Aorta (tissue), 5 donors: ENCODE measurements around the gene OR2T27. TPM values are rescaled to one million over a fixed set of nuclear protein-coding genes. Genes with fewer than 3 reads are reported as not detected.

ENCODE experiments used
- ATAC-seq: fragments of 200-7000 bp; cut with Tn5 transposase; one replicate; pipeline ENCODE4 v1.9.1; 2022; ENCODE audit warnings: moderate library complexity; ENCODE audit not compliant: low FRiP score
- DNase-seq, 2 donors: peaks; one replicate each; pipeline ENCODE4 v3.0.0-alpha.2; 2020
- H3K27ac ChIP-seq, 2 donors: one replicate each; pipeline ENCODE4 v1.5.1; 2013; ENCODE audit warnings: low read length in 2 of 2, mild to moderate bottlenecking in 2 of 2, moderate library complexity in 2 of 2, control low read depth in 1 of 2, inconsistent platforms in 1 of 2, low read depth in 1 of 2
- H3K27me3 ChIP-seq, 2 donors: one replicate each; pipeline ENCODE4 v1.6.1; 2013; ENCODE audit warnings: control low read depth in 1 of 2, low read length in 1 of 2, mild to moderate bottlenecking in 1 of 2, moderate library complexity in 1 of 2; ENCODE audit not compliant: insufficient read depth in 2 of 2, control insufficient read depth in 1 of 2
- H3K36me3 ChIP-seq, 2 donors: one replicate each; pipeline ENCODE4 v1.6.1; 2013; ENCODE audit warnings: control low read depth in 1 of 2, low read length in 1 of 2, mild to moderate bottlenecking in 1 of 2; ENCODE audit not compliant: insufficient read depth in 2 of 2, control insufficient read depth in 1 of 2
- H3K4me1 ChIP-seq, 2 donors: one replicate each; pipeline ENCODE4 v1.6.1; 2013; ENCODE audit warnings: low read length in 2 of 2, control low read depth in 1 of 2, mild to moderate bottlenecking in 1 of 2, moderate library complexity in 1 of 2; ENCODE audit not compliant: insufficient read depth in 2 of 2, control insufficient read depth in 1 of 2
- H3K4me3 ChIP-seq, 2 donors: one replicate each; pipeline ENCODE4 v1.5.1; 2013; ENCODE audit warnings: low read length in 2 of 2, control low read depth in 1 of 2, mild to moderate bottlenecking in 1 of 2
- H3K9me3 ChIP-seq: one replicate; pipeline ENCODE4 v1.6.1; 2013; ENCODE audit warnings: mild to moderate bottlenecking, low read length; ENCODE audit not compliant: control insufficient read depth
- WGBS, 2 donors: extraction: QIAGEN DNeasy Blood & Tissue Kit; methylation state at CpG; one replicate each; pipeline ENCODE4 v1.1.7; 2013; 5-methylcytosine and 5-hydroxymethylcytosine counted together
- intact Hi-C, 2 donors: fragments of 100-400 bp; cut with DNase I; formaldehyde crosslinking; loops; one replicate each; pipeline versions ENCODE4 v1.14.2 to v1.15.0; 2022
- polyA plus RNA-seq, 2 donors: library from polyadenylated mRNA; stranded (reverse); fragments of 200-250 nt; gene quantifications; one replicate each; pipeline ENCODE4 v1.2.3, GENCODE V29; 2013
- total RNA-seq, 2 donors: library from RNA; stranded (reverse); fragmentation: NEBNext Ultra II Directional; extraction: Animal tissue kit (Norgen Biotek cat#: 25700); gene quantifications; one replicate each; pipeline ENCODE4 v1.2.1, GENCODE V29; 2021
- donor health status: healthy with polysubstance abuse.
- donor health status: Bipolar disorder and iron deficiency.
- donor health status: DM: no; HTN: no; CAD: no.
- donor health status: DM: no; HTN: no; CAD: no.
- donor health status: DM: yes; HTN: yes; CAD: no.

The OR2T27 gene
- total and polyA plus RNA-seq, 4 donors: not detected

DNA sequence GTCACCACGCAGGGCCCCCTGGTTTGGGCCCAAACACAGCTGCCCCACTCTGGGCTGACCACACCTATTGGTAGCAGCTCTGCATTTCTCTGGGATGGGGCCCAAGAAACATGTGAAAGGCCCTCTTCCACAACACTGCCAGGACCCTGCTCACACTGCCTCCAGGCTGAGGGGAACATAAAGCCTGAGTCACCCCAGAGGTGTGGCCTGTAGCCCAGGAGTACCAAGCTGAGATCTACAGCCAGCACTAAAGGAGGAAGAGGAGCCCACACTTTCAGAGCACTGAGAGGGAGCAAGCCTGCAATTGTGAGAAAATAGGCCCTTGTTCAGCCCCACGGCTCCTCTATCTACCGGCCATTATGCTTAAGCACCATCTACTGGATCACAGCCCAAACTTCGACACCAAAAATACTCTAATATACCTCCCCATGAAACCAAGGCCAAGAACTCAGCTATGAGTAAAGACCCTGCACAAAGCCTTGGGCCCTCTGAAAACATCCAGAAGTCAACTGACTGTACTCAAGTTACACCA, 43.4 kb downstream of the OR2T27 start:
- H3K4me1 ChIP-seq: no peaks in the 10 kb centered on the region
- no peak overlapping the region for H3K27ac ChIP-seq
- H3K9me3 ChIP-seq: no peaks in the 10 kb centered on the region
- ATAC-seq: no peak
- no peak overlapping the region for H3K4me3 ChIP-seq
- H3K27me3 ChIP-seq: peaks cover 0 to 3% of the 10 kb centered on the region in 2 donors
- no peaks in the 10 kb centered on the region for H3K36me3 ChIP-seq
- no peak for DNase-seq
- WGBS, 2 donors: 63 to 81% methylated on average over 4 of the region's 4 CpGs
- intact Hi-C loops: no loop called here

DNA sequence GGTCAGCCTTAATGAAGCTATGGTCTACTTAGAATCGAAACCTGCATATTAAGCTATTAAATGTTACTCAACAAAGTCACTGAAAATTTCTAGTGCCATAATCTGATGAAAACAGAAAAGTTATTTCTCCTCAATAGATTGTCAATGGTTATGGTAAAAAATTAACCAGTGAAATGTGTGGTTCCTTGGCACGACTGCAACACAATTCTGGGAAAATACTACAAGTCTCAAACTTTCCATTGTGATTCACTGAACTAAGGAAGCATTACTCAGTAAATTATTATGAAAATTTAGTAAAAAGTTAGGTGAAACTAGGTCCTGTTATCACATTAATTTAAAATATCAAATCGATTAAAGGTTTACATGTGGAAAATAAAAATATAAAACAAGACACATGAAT, 45.0 kb downstream of the OR2T27 start:
- H3K9me3 ChIP-seq: no peaks in the 10 kb centered on the region
- no peak overlapping the region for H3K27ac ChIP-seq
- H3K27me3 ChIP-seq: peaks cover 0 to 3% of the 10 kb centered on the region in 2 donors
- intact Hi-C loops: no loop called here
- 41 to 48% methylated on average over 3 of the region's 3 CpGs for WGBS, 2 donors
- no peaks in the 10 kb centered on the region for H3K36me3 ChIP-seq
- no peaks in the 10 kb centered on the region for H3K4me1 ChIP-seq
- ATAC-seq (no peak), DNase-seq (no peak)
- H3K4me3 ChIP-seq: no peak overlapping the region

Other genes with a start within 250 kb of the OR2T27 start
- gene OR2T2, start 209.9 kb downstream of the OR2T27 start, total RNA-seq: not detected
- gene OR2T2, start 209.9 kb downstream of the OR2T27 start, polyA plus RNA-seq: not detected
- not detected for gene OR2T3, start 182.2 kb downstream of the OR2T27 start, total RNA-seq
- not detected for gene OR2T3, start 182.2 kb downstream of the OR2T27 start, polyA plus RNA-seq
- not detected for gene OR2T5, start 166.9 kb downstream of the OR2T27 start, total RNA-seq
- not detected for gene OR2T5, start 166.9 kb downstream of the OR2T27 start, polyA plus RNA-seq
- not detected for gene OR2G6, start 147.5 kb downstream of the OR2T27 start, total RNA-seq
- not detected for gene OR2G6, start 147.5 kb downstream of the OR2T27 start, polyA plus RNA-seq
- not detected for gene OR2T29, start 92.8 kb downstream of the OR2T27 start, total RNA-seq
- not detected for gene OR2T29, start 92.8 kb downstream of the OR2T27 start, polyA plus RNA-seq
- not detected for gene OR2T34, start 80.8 kb downstream of the OR2T27 start, total RNA-seq
- not detected for gene OR2T34, start 80.8 kb downstream of the OR2T27 start, polyA plus RNA-seq
- not detected for gene OR2T10, start 57.8 kb downstream of the OR2T27 start, total RNA-seq
- not detected for gene OR2T10, start 57.8 kb downstream of the OR2T27 start, polyA plus RNA-seq
- not detected for gene OR2T11, start 20.4 kb downstream of the OR2T27 start, total RNA-seq
- gene OR2T11, start 20.4 kb downstream of the OR2T27 start, polyA plus RNA-seq: not detected
- gene OR2T35, start 10.2 kb downstream of the OR2T27 start, total RNA-seq: not detected
- not detected for gene OR2T35, start 10.2 kb downstream of the OR2T27 start, polyA plus RNA-seq
- not detected for gene OR14I1, start 47.2 kb upstream of the OR2T27 start, total RNA-seq
- not detected for gene OR14I1, start 47.2 kb upstream of the OR2T27 start, polyA plus RNA-seq
- not detected for gene LYPD8, start 100.2 kb upstream of the OR2T27 start, total RNA-seq
- gene LYPD8, start 100.2 kb upstream of the OR2T27 start, polyA plus RNA-seq: 1 to 10 TPM; 1.4 to 4.8 TPM
- gene SH3BP5L, start 170.4 kb upstream of the OR2T27 start, total RNA-seq: 10 to 100 TPM; 21.4 to 25.1 TPM
- 10 to 100 TPM; 11.8 to 16.6 TPM for gene SH3BP5L, start 170.4 kb upstream of the OR2T27 start, polyA plus RNA-seq
- gene ZNF672, start 182.7 kb upstream of the OR2T27 start, total RNA-seq: 10 to 100 TPM; 18.7 to 30.5 TPM
- gene ZNF672, start 182.7 kb upstream of the OR2T27 start, polyA plus RNA-seq: 10 to 100 TPM in 1 of 2 donors, 1 to 10 TPM in 1; 5.1 to 11.0 TPM
- 10 to 100 TPM; 20.7 to 41.3 TPM for gene ZNF692, start 203.6 kb upstream of the OR2T27 start, total RNA-seq
- 100 to 1,000 TPM in 1 of 2 donors, 10 to 100 TPM in 1; 10.3 to 176 TPM for gene ZNF692, start 203.6 kb upstream of the OR2T27 start, polyA plus RNA-seq